COR-L47 (cell line): ENCODE results near the gene MMD2.
"Not testable (repeated sequence)": the region's sequence is repeated elsewhere in the genome, so short reads cannot be mapped to it uniquely, and the experiment has no call there.

ENCODE experiments used
- DNase-seq: peaks from one replicate; lab custom pipeline; 2025; lab: John Stamatoyannopoulos, UW

MMD2 gene

GRCh38 chr7:4958477-4959301 lies at the start of gene MMD2:
TSS of gene MMD2 (minus strand) at chr7:4959187. CDS start at chr7:4959017, 170 bp downstream.
- DNase-seq: peak; percentile 4

- no peak for DNase-seq
These were observed 46.1 kb upstream of the MMD2 start for GRCh38 chr7:5005066-5005465.

GRCh38 chr7:5001911-5002310 lies 42.9 kb upstream of the MMD2 start:
- no peak for DNase-seq

GRCh38 chr7:5001003-5001402 lies 42.0 kb upstream of the MMD2 start:
- DNase-seq: no peak

GRCh38 chr7:4999369-4999950 lies 40.5 kb upstream of the MMD2 start:
- no peak for DNase-seq

- DNase-seq: no peak
These were observed 39.9 kb upstream of the MMD2 start for GRCh38 chr7:4998910-4999309.

- DNase-seq: no peak
These were observed 39.3 kb upstream of the MMD2 start for GRCh38 chr7:4998244-4998643.

GRCh38 chr7:4996696-4997222 lies 37.8 kb upstream of the MMD2 start:
- no peak for DNase-seq

GRCh38 chr7:4995429-4995969 lies 36.5 kb upstream of the MMD2 start:
- DNase-seq: no peak

GRCh38 chr7:4993471-4993870 lies 34.5 kb upstream of the MMD2 start:
- DNase-seq: no peak

GRCh38 chr7:4982741-4983140 lies 23.8 kb upstream of the MMD2 start:
- DNase-seq: not testable (repeated sequence)

- not testable (repeated sequence) for DNase-seq
These were observed 22.4 kb upstream of the MMD2 start for GRCh38 chr7:4981295-4981890.

GRCh38 chr7:4975626-4976025 lies 16.6 kb upstream of the MMD2 start:
- not testable (repeated sequence) for DNase-seq

GRCh38 chr7:4973728-4974198 lies 14.8 kb upstream of the MMD2 start:
- peak; percentile 89 for DNase-seq

GRCh38 chr7:4972446-4972845 lies 13.5 kb upstream of the MMD2 start:
- DNase-seq: not testable (repeated sequence)

GRCh38 chr7:4965295-4966022 lies 6.5 kb upstream of the MMD2 start:
- no peak for DNase-seq

- no peak for DNase-seq
These were observed 5.5 kb upstream of the MMD2 start for GRCh38 chr7:4964506-4964905.

- no peak for DNase-seq
These were observed 4.1 kb upstream of the MMD2 start for GRCh38 chr7:4962872-4963775.

- no peak for DNase-seq
These were observed 1.4 kb upstream of the MMD2 start for GRCh38 chr7:4960363-4960762.

GRCh38 chr7:4959893-4960292 lies 906 bp upstream of the MMD2 start:
- DNase-seq: no peak

- no peak for DNase-seq
These were observed 319 bp upstream of the MMD2 start for GRCh38 chr7:4959306-4959705.
